ENCODE measurements around the gene WDFY2.

The WDFY2 gene

DNA sequence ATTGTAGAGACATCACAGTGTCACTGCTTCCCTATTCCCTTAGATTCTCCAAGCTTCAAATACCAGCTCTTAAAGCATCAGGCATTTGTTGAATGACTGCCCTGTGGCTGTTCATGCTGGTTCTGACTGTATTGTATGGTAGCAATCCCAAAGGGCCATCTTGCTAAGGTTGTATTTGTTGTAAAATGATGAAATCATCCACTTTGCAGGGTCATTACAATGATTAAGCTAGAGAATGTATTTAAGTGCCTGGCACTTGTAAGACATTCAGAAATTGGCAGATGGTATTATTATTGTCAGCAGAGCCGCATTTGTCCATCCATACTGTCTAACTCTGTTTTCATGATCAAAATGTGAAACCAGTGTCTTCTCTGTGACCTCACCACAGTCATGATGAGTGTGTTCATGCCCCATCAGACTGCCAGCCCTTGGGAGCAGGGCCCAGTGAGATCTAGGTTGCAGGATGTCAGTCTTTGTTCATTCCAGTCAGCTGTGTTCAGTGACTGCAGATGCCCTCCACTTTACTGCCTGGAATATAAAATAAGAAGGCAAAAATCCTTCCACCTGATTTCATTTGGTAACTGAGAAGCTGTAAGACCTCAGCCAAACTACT, 133.6 kb downstream of the WDFY2 start:
- no peak for DNase-seq

DNA sequence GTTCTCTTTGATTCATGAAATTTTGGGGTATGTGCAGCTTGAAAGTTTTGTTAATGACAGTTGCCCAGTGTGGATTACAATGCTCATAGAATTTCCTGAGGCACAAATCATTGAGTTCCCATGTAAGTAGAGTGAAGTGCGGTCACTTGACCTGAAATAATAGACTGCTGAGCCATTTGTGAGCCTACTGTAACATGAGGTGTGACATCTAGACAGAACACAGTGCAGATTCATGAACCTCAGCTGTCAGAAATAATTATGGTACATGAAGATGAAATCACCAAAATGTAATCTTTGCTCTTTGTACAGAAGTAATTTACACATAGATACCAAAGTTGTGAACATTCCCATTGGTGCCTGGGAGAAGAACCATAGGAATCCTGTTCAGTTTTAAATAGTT, 135.1 kb downstream of the WDFY2 start:
- DNase-seq: no peak

DNA sequence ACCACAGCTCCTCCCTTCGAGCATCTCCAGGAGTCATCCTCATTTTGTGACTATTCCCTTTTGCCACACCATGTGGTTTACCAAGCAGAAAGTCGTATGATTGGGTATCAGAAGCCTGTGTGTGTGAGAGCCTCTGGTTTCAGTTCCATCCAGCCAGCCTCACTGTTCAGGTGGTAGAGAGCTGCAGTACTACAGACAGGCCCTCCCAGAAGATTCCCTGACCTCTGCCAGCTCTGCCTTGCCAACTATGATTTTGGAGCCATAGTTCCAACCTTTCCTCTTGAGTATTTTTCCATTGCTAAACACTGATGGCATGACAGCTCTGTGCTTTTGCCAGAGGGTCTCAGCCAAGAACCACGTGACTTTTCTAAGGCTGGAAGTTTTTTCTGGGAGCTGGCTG, 137.2 kb downstream of the WDFY2 start:
- DNase-seq: no peak

DNA sequence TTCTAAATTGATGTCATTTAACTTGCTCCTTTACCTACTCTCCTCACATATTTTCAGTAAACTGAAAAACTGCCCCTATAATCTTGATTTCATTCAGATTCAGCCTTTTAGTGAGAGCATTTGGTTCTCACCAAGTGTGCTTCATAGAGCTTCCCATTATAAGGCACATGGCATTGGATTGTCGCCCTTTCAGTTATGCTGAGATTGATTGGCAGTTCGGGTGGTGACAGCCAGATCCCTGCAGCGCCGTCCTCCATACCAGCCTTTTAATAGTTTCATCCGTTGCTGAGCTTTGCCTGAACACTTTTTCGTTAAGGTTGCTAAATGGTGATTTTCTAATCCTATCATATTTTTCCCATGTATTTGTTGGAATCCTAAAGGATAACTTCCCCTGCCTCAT, 139.3 kb downstream of the WDFY2 start:
- no peak for DNase-seq

DNA sequence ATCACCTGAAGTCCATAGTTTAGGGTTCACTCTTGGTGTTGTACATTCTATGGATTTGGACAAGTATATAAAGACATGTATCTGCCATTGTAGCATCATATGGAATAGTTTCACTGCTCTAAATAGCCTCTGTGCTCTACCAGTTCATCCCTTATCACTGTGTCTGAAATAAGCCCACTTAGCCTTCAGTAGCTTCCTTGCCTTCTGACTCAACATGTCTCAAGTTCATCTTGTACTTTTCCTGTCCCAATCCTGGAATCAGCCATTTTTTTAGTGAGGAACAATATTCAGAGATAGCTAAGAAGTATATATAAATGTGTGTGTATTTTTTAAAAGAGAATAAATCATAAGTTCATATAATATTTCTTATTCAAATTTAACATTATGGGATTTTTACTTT, 140.5 kb downstream of the WDFY2 start:
- DNase-seq: no peak

DNA sequence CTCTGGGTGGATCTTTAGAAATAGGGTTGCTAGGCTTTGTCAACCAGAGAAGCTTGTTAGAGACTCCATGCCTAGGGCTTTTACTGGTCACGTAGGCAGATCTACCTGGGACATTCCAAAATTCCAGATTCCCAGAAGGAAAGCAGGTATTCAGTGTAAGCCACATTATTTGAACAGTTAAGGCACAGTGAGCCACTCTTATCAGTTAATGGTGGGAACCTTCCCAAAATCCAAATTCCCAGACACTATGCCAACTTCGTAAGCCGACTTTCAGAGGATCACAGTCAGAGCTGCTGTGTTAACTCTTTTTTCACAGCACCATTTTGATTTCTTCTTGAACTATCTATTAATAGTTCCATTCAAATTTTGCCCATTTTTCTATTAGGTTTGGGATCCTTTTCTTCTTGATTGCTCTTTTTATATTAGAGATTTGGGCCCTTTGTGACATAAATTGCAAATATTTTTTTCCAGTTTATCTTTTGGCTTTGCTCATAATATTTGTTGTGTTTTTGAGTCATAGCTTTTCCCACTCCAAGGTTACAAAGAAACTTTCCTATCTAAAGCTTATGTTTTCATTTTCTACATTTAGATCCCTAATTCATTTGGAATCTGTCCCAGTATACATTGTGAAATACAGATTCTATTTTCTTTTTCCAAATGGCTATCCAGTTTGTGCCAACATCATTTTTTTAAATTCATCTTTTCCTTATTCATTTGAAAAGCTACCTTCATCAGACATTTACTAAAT, 142.4 kb downstream of the WDFY2 start:
- no peak for DNase-seq

DNA sequence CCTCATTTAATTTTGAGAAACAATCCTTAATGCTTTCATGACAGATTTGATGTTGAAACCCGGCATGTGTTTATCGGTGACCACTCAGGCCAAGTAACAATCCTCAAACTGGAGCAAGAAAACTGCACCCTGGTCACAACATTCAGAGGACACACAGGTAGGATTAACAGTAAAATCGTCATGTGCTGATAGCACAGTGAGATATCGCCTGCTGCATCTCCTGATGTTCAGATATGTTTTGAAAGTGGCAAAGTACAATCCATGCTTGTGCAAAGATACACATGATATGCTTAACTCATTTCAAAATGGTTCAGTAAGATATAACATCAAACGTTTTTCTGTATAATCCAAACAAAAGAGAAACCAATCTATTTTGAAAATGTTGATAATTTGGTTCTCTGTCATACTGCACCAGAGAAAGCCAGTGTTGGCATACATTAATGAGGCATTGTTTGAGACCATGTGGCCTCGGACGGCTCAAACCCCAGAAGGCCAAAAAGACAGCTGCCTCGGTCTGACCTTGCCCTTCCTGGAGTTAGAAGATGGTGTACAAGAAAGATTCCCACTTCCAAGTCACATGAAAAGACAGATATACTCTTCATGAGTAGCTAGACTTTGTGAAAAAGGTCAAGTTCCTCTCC, 143.5 kb downstream of the WDFY2 start:
- DNase-seq: no peak

DNA sequence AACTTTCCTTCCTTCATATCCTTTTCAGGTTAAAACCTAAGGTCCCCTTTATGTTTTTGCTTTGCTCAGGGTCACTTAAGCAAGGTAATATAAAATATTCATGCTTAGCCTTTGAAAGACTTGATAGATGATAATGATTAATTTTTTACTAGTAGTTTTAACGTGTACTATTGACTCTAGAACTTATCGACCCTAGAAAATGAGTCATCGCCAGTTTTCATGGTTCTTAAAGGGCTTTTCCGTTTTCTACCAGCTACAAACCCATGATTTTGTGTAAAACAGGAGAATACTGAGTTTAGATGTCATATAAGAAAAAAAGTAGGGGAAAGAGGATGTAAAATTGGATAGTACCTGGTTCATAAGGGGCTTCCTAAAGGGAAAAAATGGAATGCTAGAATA, 144.0 kb downstream of the WDFY2 start:
- no peak for DNase-seq

DNA sequence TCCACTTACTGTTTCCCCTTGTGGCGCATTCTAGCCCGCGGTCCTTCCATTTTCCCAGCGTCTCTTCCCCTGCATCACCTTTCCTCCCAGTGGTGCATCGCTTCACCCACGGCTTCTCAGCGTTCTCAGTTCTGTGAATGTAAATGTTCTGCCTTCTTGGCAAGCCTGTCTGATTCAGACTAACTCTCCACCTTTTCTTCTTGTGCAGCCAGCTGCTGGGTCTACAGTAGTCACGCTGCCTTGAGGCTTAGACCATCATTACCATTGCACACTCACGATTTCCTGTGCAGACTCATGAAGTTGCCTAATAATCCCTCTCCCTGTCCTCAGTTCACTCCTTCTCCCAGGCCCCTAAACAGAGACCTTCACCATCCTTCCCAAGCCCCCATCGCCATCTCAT, 144.7 kb downstream of the WDFY2 start:
- no peak for DNase-seq

DNA sequence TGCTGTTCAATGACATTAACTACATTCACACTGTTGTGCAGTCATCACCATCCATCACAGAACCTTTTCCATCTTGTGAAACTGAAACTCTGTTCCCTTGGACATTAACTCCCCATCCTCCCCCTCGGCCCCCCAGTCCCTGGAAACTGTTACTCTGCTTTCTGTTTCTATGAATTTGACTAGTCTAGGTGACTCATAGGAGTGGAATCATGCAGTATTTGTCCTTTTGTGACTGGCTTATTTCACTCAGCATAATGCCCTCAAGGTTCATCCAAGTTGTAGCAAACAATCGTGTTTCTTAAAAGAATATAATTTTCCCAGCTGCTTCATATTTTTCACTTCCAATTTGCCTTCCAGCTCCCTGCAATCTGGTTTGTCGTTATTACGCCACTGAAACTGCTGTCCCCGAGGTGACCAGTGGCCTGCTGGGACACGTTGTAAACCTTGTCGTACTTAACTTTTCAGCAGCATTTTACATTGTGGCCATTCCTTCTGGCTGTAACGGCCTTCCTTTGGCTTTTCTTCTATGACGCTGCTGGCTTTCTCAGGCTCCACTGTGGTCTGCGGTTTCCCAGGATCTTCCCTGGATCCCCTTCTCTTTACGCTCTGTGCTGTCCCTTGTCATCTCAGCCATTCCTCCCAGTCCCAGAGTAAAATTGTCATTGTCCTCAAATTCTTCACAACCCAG, 145.7 kb downstream of the WDFY2 start:
- DNase-seq: no peak

DNA sequence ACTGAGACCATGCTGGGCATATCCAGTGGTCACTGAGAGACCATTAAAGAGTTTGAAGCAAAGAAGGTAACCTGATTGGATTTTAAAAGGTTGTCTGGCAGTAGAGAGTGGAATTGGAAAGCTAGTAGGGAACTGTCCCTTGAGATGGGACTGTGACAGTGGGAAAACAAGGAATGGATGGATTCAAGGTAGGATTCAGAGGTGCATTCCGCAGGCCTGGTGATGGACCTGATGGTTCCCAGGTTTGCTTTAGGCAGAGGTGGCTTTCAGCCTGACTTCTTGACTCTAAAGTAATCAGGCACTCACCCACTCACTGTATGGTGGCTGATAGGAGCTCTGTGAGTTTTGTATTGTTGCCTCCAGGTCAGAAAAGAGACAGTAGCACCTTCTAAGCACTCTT, 146.7 kb downstream of the WDFY2 start:
- DNase-seq: no peak

DNA sequence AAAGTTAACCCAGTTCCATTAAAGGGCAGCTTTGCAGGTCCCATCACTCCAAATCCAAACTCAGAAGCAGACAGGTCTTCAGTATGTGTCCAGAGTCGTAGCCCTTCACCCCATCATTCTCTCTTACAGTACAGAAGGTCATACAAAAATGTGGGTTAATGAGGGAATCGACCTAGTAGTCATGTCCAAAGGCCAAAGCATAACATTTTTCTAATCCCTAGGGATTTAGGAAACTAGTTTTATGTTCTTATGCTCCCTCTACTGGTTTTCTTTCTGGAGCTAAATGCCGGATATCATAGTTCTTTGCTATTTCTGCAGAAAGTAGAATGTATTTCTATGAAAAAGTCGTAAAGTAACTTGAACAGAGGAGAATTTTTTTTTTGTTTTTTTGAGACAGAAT, 147.5 kb downstream of the WDFY2 start:
- DNase-seq: no peak

DNA sequence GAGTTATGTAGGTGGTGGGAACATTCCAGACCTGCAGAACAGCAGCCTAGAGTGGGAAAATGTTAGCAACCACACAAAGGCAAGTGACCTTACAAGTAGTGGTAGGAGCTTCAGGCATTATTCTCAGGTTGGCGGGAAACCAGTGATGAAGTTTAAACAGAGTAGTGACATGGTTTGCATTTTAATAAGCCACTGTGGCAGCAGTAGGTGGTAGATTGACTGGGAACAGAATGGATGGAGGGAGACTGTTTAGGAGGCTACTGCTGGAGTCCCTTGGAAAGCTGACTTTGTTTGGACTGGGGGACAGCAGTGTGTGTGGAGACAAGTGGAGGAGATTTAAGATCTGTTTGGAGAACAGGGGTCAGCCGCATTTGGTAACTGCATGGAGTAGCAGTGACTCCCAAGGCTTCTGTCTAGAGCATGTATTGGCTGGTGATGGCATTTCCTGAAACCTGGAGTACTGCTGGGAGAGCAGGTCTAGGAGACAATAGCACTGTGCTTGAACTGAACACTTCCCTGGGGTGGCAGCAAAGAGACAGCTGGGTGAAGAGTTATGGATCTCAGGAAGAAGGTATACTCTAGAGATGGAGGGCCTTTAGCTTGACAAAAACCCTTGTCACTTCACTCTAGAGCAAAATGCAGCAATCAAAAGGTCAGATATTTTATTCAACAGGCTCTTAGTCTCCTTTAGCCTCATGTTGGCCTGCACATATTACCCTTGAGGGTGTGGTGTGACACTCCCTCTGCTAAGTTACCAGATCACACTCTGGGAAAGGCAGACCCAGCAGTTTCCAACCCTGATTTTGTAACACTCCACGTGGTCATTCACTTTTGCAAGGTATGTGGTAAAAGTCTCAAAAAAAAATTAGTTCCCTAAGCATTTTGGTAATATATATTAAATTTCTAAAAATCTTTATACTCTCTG, 149.4 kb downstream of the WDFY2 start:
- DNase-seq: no peak

DNA sequence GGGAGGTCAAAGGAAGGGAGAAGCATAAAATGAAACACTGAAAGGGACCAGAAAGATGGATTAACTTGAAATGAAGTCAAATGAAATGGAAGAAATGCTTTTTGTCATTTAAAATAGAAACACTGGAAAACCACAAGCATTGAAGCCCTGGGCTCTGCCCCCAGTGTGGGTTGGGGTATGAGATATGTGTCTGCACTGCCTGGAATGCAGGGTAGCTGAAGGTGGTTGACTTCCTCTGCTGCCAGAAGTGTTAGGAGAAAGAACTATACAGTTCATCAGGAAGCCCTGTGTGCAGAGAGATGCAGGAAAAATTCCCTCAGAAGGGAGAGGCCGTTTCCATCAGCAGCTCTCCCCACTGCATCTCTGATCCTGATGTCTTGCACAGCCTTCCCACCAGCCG, 150.5 kb downstream of the WDFY2 start:
- DNase-seq: no peak

DNA sequence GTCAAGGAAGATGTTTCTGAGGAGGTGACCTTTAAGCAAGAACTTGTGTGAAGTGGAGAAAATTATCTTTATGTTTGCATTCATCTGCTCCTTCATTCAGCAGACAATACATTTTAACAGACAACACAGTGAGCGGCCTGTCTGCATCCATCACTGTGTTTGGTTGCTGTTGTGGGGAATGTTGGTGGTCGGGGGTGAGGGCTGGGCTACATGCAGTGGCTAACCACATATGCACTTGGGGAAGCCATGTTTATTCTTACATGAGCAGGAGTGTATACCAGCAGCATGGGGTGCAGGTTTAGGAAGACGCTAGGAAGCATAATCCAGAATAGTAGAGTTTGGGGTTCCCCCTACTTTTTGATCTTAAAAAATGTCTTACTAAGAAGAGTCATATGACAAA, 153.3 kb downstream of the WDFY2 start:
- no peak for DNase-seq

DNA sequence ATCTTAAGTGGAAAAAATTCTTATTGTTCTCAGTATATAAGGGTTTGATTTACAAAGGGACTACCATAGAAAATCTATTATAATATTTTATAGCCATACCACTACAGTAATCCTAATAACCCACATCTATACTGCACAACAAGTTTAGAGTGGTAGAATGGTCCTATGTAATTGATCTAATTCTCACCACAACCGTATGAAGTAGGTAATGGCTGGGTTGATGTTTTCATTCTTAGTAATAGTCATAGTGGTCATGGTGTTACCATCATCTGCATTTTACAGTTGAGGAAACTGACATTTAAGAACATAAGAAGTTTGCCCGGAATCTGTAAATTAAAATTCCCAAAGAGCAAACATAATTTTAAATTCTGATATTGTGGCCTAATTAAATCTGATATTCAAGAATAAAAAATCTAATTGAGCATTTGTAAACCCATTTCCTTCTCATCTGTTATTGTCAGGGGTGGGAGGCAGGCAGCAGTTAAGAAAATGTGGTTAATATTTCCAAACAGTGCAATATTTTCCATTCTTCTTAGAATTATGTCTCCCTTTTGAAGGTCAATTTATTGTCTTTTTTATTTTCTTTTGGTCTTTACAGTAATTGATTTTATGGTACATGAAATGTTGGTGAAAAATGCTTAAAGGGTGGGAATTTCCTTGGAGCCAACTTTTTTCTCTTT, 154.1 kb downstream of the WDFY2 start:
- no peak for DNase-seq

DNA sequence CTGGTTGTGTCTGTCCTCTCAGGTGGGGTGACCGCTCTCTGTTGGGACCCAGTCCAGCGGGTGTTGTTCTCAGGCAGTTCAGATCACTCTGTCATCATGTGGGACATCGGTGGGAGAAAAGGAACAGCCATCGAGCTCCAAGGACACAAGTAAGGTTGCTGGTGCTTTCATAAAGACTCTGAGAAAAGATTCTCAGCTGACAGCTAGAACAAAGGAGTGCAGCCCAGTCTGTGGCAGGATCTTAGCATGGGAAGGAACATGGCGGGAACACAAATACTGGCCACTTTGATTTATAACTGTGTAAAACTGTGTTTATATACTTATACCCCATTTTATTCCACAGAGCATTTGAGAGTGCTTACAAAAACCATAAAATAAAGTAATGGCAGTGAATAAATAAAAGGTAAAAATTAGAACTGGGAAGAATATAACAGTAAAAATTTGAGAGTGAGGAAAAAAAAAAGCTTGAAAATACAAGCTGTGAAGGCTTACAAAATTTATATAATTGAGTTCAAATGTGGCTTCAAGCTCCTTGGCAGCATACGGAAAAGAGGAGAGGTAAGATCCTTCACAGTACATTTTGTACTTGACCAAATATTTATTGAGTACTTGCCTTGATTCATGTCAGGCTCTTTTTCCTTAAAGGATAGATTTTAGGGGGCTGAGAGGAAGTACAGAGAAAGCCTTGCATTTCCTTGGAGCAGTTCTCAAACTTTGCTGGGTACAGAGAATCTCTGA, 154.9 kb downstream of the WDFY2 start:
- DNase-seq: no peak

DNA sequence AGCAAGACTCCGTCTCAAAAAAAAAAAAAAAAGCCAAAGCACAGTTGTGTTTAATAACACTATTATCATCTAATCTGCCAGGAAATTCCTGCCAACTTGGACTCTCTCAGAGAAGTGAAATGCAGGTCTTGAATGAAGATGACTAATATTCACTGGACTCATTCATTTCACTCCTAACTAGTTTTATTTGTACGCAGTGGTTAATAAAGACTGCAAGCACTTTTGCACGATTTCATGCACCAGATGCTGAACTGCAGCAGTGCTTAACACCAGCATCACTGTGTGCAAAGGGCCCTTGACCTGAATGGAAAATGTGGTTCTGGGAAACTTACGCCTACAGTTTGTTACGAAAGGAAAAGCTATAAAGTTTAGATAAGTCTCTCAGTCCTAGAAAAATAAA, 156.4 kb downstream of the WDFY2 start:
- DNase-seq: no peak

DNA sequence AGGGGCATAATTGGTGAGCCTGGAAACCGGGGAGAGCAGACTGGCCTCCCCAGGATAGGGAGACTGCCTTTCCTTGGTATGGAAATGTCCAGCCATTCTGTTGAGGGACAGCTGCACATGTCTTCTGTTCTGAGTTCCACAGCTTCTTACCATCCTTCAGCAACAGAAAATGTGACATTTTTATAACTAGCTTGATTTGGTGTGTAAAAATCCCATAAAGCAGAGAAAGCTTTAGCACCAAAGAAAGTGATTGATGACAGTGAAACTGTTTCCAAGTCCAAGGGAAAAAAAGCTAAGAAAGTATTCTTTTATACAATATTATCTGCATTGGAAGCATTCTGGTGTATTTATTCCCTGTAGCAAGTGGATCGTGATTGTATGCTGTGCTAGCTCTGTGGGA, 157.8 kb downstream of the WDFY2 start:
- DNase-seq: no peak

DNA sequence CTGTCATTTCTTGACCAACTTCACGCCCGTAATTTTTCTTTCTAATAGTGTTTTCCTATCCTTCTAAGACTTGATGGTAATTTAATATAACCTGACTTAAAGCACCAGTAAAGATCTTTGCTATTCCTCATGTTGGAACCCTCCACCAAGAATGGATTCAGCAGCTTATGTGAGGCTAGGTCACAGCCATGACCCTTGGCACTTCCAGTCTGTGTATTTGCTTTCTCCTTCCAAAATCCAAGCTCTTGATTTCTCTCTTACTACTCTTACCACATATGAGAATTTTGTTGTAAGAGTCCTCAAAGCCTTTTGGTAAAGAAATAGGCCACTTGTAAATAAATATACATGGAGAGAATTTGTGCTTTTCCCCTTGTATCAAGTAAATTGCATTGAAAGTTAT, 158.3 kb downstream of the WDFY2 start:
- DNase-seq: no peak

DNA sequence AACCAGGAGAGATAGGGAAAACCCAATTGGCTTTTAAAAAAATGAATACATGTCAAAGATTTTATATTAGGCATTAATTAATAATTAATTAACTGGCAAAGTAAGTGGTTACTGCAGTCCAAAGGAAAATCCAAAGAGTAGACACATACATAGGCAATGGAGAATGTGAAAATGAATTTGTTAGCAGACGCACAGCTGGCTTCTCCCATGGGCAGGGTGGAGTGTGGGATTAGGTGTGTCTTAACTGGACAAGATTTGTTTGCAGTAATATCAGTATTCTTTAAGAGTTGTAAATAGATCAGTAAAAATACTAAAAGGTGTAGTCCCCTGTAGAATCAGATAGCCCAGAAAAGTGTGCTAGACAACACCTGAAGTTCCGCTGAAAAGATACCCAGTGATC, 161.0 kb downstream of the WDFY2 start:
- DNase-seq: no peak

DNA sequence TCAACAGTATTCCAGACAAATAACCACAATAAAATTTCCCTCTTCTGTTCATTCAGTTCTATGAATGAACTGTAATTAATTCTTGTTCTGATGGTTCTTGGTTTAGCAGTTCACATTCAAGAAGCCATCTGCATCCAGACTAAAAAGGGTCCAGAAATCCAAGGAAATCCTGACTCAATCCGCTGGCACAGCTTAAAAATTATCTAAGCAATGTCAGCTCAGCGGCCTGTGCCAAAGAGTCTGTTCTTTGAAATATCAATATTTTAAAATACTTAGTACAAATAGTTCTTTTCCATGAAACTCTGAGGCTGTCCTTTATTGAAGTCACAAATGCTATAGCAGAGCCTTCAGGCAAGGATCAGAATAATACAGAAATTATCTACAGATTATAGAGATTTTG, 162.5 kb downstream of the WDFY2 start:
- no peak for DNase-seq
